Mesenchymal stem cell (in vitro differentiated cells and primary cell): ENCODE data around the gene NUP54. TPM values are rescaled to one million over a fixed set of nuclear protein-coding genes. Genes with fewer than 3 reads are reported as not detected.

Experiments
- DNase-seq: peaks from one replicate; pipeline ENCODE4 v3.0.0-alpha.2; 2013
- H2AFZ ChIP-seq: one replicate; pipeline ENCODE4 v1.6.1; 2013; ENCODE audit warnings: low read depth, mild to moderate bottlenecking, control low read depth, inconsistent platforms, low read length, moderate library complexity
- H2AK5ac ChIP-seq: 2 replicates; pipeline ENCODE4 v1.6.1; 2013; ENCODE audit warnings: low read length, moderate library complexity, mild to moderate bottlenecking, inconsistent platforms; ENCODE audit not compliant: severe bottlenecking
- H2BK120ac ChIP-seq: one replicate; pipeline ENCODE4 v1.6.1; 2013; ENCODE audit warnings: low read depth, mild to moderate bottlenecking, inconsistent platforms, low read length, moderate library complexity
- H2BK12ac ChIP-seq, 2 experiments: one replicate each; pipeline ENCODE4 v1.6.1; 2013; ENCODE audit warnings: inconsistent platforms in 2 of 2, low read length in 2 of 2, mild to moderate bottlenecking in 2 of 2, moderate library complexity in 2 of 2, control low read depth in 1 of 2
- H2BK15ac ChIP-seq: one replicate; pipeline ENCODE4 v1.6.1; 2013; ENCODE audit warnings: mild to moderate bottlenecking, low read depth, inconsistent platforms; ENCODE audit not compliant: poor library complexity, severe bottlenecking
- H2BK5ac ChIP-seq: 2 replicates; pipeline ENCODE4 v1.6.1; 2013; ENCODE audit warnings: low read depth, mild to moderate bottlenecking, low read length, control low read depth, inconsistent platforms; ENCODE audit not compliant: poor library complexity, severe bottlenecking
- H3K14ac ChIP-seq, 2 experiments: one replicate each; pipeline ENCODE4 v1.6.1; 2013; ENCODE audit warnings: inconsistent platforms in 2 of 2, low read length in 2 of 2, control low read depth in 1 of 2, mild to moderate bottlenecking in 1 of 2, moderate library complexity in 1 of 2
- H3K18ac ChIP-seq, 2 experiments: one replicate each; pipeline ENCODE4 v1.6.1; 2013; ENCODE audit warnings: inconsistent platforms in 2 of 2, low read length in 2 of 2, control low read depth in 1 of 2, low read depth in 1 of 2, mild to moderate bottlenecking in 1 of 2
- H3K23ac ChIP-seq, 2 experiments: one replicate each; pipeline ENCODE4 v1.6.1; 2013; ENCODE audit warnings: inconsistent platforms in 2 of 2, low read length in 2 of 2, mild to moderate bottlenecking in 2 of 2, moderate library complexity in 2 of 2, control low read depth in 1 of 2
- H3K27ac ChIP-seq: 2 replicates; pipeline ENCODE4 v1.5.1; 2013; ENCODE audit warnings: mild to moderate bottlenecking, moderate library complexity, low read length, control low read depth, inconsistent platforms; ENCODE audit not compliant: poor library complexity, severe bottlenecking
- H3K27me3 ChIP-seq, 2 experiments: 2 replicates each; pipeline versions ENCODE4 v1.6.1 to v1.7.0; 2013; ENCODE audit warnings: low read length in 2 of 2, mild to moderate bottlenecking in 2 of 2, moderate library complexity in 2 of 2, control low read depth in 1 of 2, inconsistent platforms in 1 of 2; ENCODE audit not compliant: control insufficient read depth in 1 of 2, insufficient read depth in 1 of 2
- H3K36me3 ChIP-seq, 2 experiments: 2 replicates each; pipeline versions ENCODE4 v1.6.1 to v1.7.0; 2013; ENCODE audit warnings: low read length in 2 of 2, control low read depth in 1 of 2, inconsistent platforms in 1 of 2, low read depth in 1 of 2, mild to moderate bottlenecking in 1 of 2; ENCODE audit not compliant: insufficient read depth in 2 of 2, control insufficient read depth in 1 of 2
- H3K4ac ChIP-seq, 2 experiments: one replicate each; pipeline ENCODE4 v1.6.1; 2013; ENCODE audit warnings: inconsistent platforms in 2 of 2, low read length in 2 of 2, mild to moderate bottlenecking in 2 of 2, moderate library complexity in 2 of 2, control low read depth in 1 of 2, low read depth in 1 of 2
- H3K4me1 ChIP-seq: 2 replicates; pipeline ENCODE4 v1.6.1; 2013; ENCODE audit warnings: low read depth, low read length, control low read depth; ENCODE audit not compliant: control insufficient read depth, insufficient read depth
- H3K4me2 ChIP-seq: 2 replicates; pipeline ENCODE4 v1.6.1; 2013; ENCODE audit warnings: low read length, mild to moderate bottlenecking, inconsistent platforms; ENCODE audit not compliant: poor library complexity, severe bottlenecking
- H3K4me3 ChIP-seq, 2 experiments: 2 replicates each; pipeline versions ENCODE4 v1.5.1 to v1.7.0; 2013; ENCODE audit warnings: low read length in 2 of 2, mild to moderate bottlenecking in 2 of 2, control low read depth in 1 of 2, low read depth in 1 of 2; ENCODE audit not compliant: insufficient read depth in 1 of 2
- H3K79me1 ChIP-seq: replicated peaks from 2 replicates; pipeline ENCODE4 v1.6.1; 2013; ENCODE audit warnings: mild to moderate bottlenecking, control low read depth, low read length, inconsistent platforms; ENCODE audit not compliant: poor library complexity, severe bottlenecking
- H3K9ac ChIP-seq: 2 replicates; pipeline ENCODE4 v1.7.0; 2013; ENCODE audit warnings: mild to moderate bottlenecking, low read length, moderate library complexity
- H3K9me3 ChIP-seq: 2 replicates; pipeline ENCODE4 v1.7.0; 2013; ENCODE audit warnings: mild to moderate bottlenecking, low read length; ENCODE audit not compliant: control insufficient read depth
- H4K8ac ChIP-seq: one replicate; pipeline ENCODE4 v1.6.1; 2013; ENCODE audit warnings: inconsistent platforms, mild to moderate bottlenecking, low read length, moderate library complexity
- H4K91ac ChIP-seq: one replicate; pipeline ENCODE4 v1.6.1; 2013; ENCODE audit warnings: mild to moderate bottlenecking, low read length, inconsistent platforms
- WGBS: methylation state at CpG from one replicate; pipeline ENCODE4 v1.1.7; 2013; ENCODE audit warnings: mixed read lengths; 5-methylcytosine and 5-hydroxymethylcytosine counted together
- polyA plus RNA-seq, 2 experiments: library from polyadenylated mRNA; stranded (reverse); fragments of 200-250 nt; gene quantifications; one replicate each; pipeline ENCODE4 v1.2.3, GENCODE V29; 2013

Gene NUP54
- 20.8 TPM for polyA plus RNA-seq (2013, experiment 1 of 2)
- 21.2 TPM for polyA plus RNA-seq (2013, experiment 2 of 2)

- H3K9ac ChIP-seq, result peak within 1 kb of the TSS; percentile 96
- H3K4me1 ChIP-seq, result no peaks in the 10 kb centered on the region
- H3K4me3 ChIP-seq, result peak within 1 kb of the TSS; percentile 74 to 100
- H4K91ac ChIP-seq, result no peak within 1 kb of the TSS
- H3K23ac ChIP-seq, result peak within 1 kb of the TSS in 1 of 2 experiments; percentile 16
- peak within 1 kb of the TSS in 1 of 2 experiments; percentile 23 for H3K14ac ChIP-seq
- peak within 1 kb of the TSS; percentile 89 for H4K8ac ChIP-seq
- H3K27ac ChIP-seq, result peak within 1 kb of the TSS; percentile 78
- WGBS, result under 1% methylated on average over 44 of the region's 47 CpGs
- peaks cover 0 to 8% of the 10 kb centered on the region in 2 experiments for H3K36me3 ChIP-seq
- H2BK12ac ChIP-seq, result no peak within 1 kb of the TSS
- H2AK5ac ChIP-seq, result no peak within 1 kb of the TSS
- H2BK5ac ChIP-seq, result peak within 1 kb of the TSS; percentile 66
- DNase-seq, result peak; percentile 95
- peak within 1 kb of the TSS; percentile 80 for H3K4me2 ChIP-seq
- peak within 1 kb of the TSS; percentile 55 for H2AFZ ChIP-seq
- H3K4ac ChIP-seq, result peak within 1 kb of the TSS in 1 of 2 experiments; percentile 67
- peak within 1 kb of the TSS; percentile 62 to 64 for H3K18ac ChIP-seq
- no peaks in the 10 kb centered on the region for H3K27me3 ChIP-seq
- H3K79me1 ChIP-seq, result peaks cover 13% of the 10 kb centered on the region
- no peak within 1 kb of the TSS for H2BK120ac ChIP-seq
- H2BK15ac ChIP-seq, result peak within 1 kb of the TSS; percentile 78
- H3K9me3 ChIP-seq, result no peaks in the 10 kb centered on the region
Observed at GRCh38 chr4:76148142-76148865, at the start of gene NUP54. TSS of gene NUP54 (minus strand) at chr4:76148397. CDS start at chr4:76148374, 23 bp downstream.

GRCh38 chr4:76197031-76197743, 49.0 kb upstream of the NUP54 start:
- no peak for DNase-seq
- Histone ChIP-seq H2AK5ac (peak overlapping the region; percentile 93), H2AFZ (no peak overlapping the region), H3K36me3 (peaks cover 18 to 39% of the 10 kb centered on the region in 2 experiments), H3K4me1 (peaks cover 18% of the 10 kb centered on the region), H3K4ac (peak overlapping the region in 1 of 2 experiments; percentile 17), H3K9me3 (peaks cover 15% of the 10 kb centered on the region), H2BK12ac (peak overlapping the region; percentile 50 to 70), H3K23ac (no peak overlapping the region), H3K18ac (peak overlapping the region; percentile 50 to 74), H3K27ac (peak overlapping the region; percentile 85), H3K79me1 (peaks cover 38% of the 10 kb centered on the region), H3K4me3 (peak overlapping the region in 1 of 2 experiments; percentile 50), H2BK5ac (no peak overlapping the region), H3K9ac (peak overlapping the region; percentile 70), H4K91ac (peak overlapping the region; percentile 25), H4K8ac (peak overlapping the region; percentile 56), H2BK15ac (peak overlapping the region; percentile 75), H3K4me2 (no peak overlapping the region), H2BK120ac (peak overlapping the region; percentile 35), H3K27me3 (no peaks in the 10 kb centered on the region), H3K14ac (peak overlapping the region in 1 of 2 experiments; percentile 71)
- WGBS, result 94% methylated on average over 7 of the region's 10 CpGs

GRCh38 chr4:76196376-76196775, 48.2 kb upstream of the NUP54 start:
- Histone ChIP-seq H2BK12ac (no peak overlapping the region), H3K4ac (peak overlapping the region in 1 of 2 experiments; percentile 35), H3K23ac (no peak overlapping the region), H3K4me2 (no peak overlapping the region), H4K8ac (peak overlapping the region; percentile 56), H3K27me3 (no peaks in the 10 kb centered on the region), H3K36me3 (peaks cover 19 to 43% of the 10 kb centered on the region in 2 experiments), H2BK120ac (no peak overlapping the region), H3K9ac (peak overlapping the region; percentile 70), H2BK5ac (no peak overlapping the region), H2BK15ac (no peak overlapping the region), H3K9me3 (peaks cover 16% of the 10 kb centered on the region), H3K14ac (no peak overlapping the region), H3K4me1 (peaks cover 18% of the 10 kb centered on the region), H4K91ac (no peak overlapping the region), H3K18ac (no peak overlapping the region), H2AK5ac (peak overlapping the region; percentile 66), H3K27ac (no peak overlapping the region), H3K79me1 (peaks cover 40% of the 10 kb centered on the region), H2AFZ (no peak overlapping the region), H3K4me3 (peak overlapping the region in 1 of 2 experiments; percentile 50)
- 100% methylated on average over 2 of the region's 2 CpGs for WGBS
- DNase-seq, result no peak

GRCh38 chr4:76195326-76195725, 47.1 kb upstream of the NUP54 start:
- no peak overlapping the region for H3K23ac ChIP-seq
- H3K9me3 ChIP-seq, result peaks cover 18% of the 10 kb centered on the region
- no peak overlapping the region for H3K27ac ChIP-seq
- no peak overlapping the region for H4K91ac ChIP-seq
- WGBS, result 88% methylated on average over 3 of the region's 3 CpGs
- no peak overlapping the region for H2AK5ac ChIP-seq
- no peak for DNase-seq
- H2AFZ ChIP-seq, result no peak overlapping the region
- H3K14ac ChIP-seq, result no peak overlapping the region
- H3K36me3 ChIP-seq, result peaks cover 21 to 47% of the 10 kb centered on the region in 2 experiments
- H3K79me1 ChIP-seq, result peaks cover 38% of the 10 kb centered on the region
- no peak overlapping the region for H2BK120ac ChIP-seq
- no peak overlapping the region for H3K18ac ChIP-seq
- no peak overlapping the region for H3K4ac ChIP-seq
- H2BK12ac ChIP-seq, result no peak overlapping the region
- H3K9ac ChIP-seq, result no peak overlapping the region
- no peaks in the 10 kb centered on the region for H3K27me3 ChIP-seq
- H2BK5ac ChIP-seq, result no peak overlapping the region
- no peak overlapping the region for H2BK15ac ChIP-seq
- H4K8ac ChIP-seq, result no peak overlapping the region
- H3K4me3 ChIP-seq, result no peak overlapping the region
- peaks cover 17% of the 10 kb centered on the region for H3K4me1 ChIP-seq
- no peak overlapping the region for H3K4me2 ChIP-seq
